ENCODE measurements around the gene CRYGD. TPM values are rescaled to one million over a fixed set of nuclear protein-coding genes. Genes with fewer than 3 reads are reported as not detected.
"Not testable (repeated sequence)": the region's sequence is repeated elsewhere in the genome, so short reads cannot be mapped to it uniquely, and the experiment has no call there.

The CRYGD gene
- polyA plus RNA-seq, 2 of the 4 experiments (the other 2 are of a cell fraction): not detected

DNA sequence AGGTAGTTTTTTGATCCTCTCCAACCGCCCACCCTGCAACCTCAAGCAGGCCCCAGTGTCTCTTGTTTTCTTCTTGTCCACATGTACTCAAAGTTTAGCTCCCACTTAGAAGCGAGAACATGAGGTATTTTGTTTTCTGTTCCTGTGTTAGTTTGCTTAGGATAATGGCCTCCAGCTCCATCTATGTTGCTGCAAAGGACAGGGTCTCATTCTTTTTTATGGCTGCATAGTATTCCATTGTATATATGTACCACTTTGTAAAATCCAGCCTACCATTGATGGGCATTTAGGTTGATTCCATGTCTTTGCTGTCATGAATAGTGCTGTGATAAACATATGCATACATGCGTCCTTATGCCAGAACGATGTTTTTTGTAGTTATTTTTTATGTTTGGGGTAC lies 2.8 kb upstream of the CRYGD start:
- Histone ChIP-seq H3K9me3 (no peaks in the 10 kb centered on the region), H3K4me1 (no peaks in the 10 kb centered on the region), H3K4me3 (no peak overlapping the region), H3K4me2 (no peak overlapping the region), H3K27ac (no peak overlapping the region)
- ChIA-PET POLR2A (no interaction called here), CTCF (interaction anchor here (1.1 kb wide), 1 partner anchor 127 kb away, joined by 3 read pairs; no protein-coding TSS in a partner anchor)
- DNase-seq (ENCODE audit: low read depth in 1 of 2, low spot score in 1 of 2) (no peak), FAIRE-seq (no peak), ATAC-seq (no peak)
- TF ChIP-seq HOXA7 (CRISPR knock-in tag; IDR thresholded peaks at IDR 0.05) (no peak), SREBF2 (IDR thresholded peaks at IDR 0.05) (no peak), CBX2 (IDR thresholded peaks at IDR 0.05; ENCODE audit: borderline replicate concordance, low read depth) (no peak), EP300 (IDR thresholded peaks at IDR 0.05) (no peak), ZSCAN20 (CRISPR knock-in tag; IDR thresholded peaks at IDR 0.05) (no peak)
- WGBS (ENCODE audit: missing lambda C conversion rate): 75% methylated on average over 4 of the region's 4 CpGs

DNA sequence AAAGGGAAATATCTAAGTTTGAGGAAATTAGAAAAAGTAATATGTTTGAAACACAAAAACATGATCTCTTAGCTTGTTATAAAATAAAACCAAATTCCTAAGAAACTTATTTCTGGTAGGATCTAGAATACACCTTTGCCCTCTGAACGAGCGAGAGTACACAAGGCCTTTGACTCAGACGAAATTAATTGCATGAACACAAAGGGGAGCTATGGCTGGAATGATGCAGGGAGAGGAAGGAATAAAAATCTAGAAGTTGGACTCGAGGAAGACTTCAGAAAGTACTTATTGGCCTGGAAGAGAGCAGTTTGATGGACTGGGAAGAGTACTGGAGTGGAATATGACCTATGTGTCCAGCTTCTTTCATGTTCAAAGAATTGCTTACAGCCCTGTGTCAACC lies 927 bp upstream of the CRYGD start:
- FAIRE-seq: no peak
- Histone ChIP-seq H3K27ac (no peak overlapping the region), H3K9me3 (no peaks in the 10 kb centered on the region), H3K4me1 (no peaks in the 10 kb centered on the region), H3K4me2 (no peak overlapping the region), H3K4me3 (no peak overlapping the region)
- ChIA-PET POLR2A (no interaction called here), CTCF (interaction anchor here (0.6 to 1.4 kb wide), 2 partner anchors 18 to 50 kb away, joined by 3 to 6 read pairs; no protein-coding TSS in a partner anchor)
- WGBS (ENCODE audit: missing lambda C conversion rate): 44% methylated on average over 4 of the region's 4 CpGs
- TF ChIP-seq RARB (CRISPR knock-in tag; IDR thresholded peaks at IDR 0.05) (no peak), GATA3 (IDR thresholded peaks at IDR 0.05; ENCODE audit: borderline replicate concordance) (no peak), PHF8 (IDR thresholded peaks at IDR 0.05; ENCODE audit: borderline replicate concordance, low read depth) (no peak), NPAS2 (CRISPR knock-in tag; IDR thresholded peaks at IDR 0.05; ENCODE audit: borderline replicate concordance) (no peak), ZSCAN20 (CRISPR knock-in tag; IDR thresholded peaks at IDR 0.05) (no peak), ATOH8 (CRISPR knock-in tag; IDR thresholded peaks at IDR 0.05; ENCODE audit: low read depth) (no peak), HOXB5 (CRISPR knock-in tag; IDR thresholded peaks at IDR 0.05) (no peak), POLR2A (IDR thresholded peaks at IDR 0.05; ENCODE audit: low read length) (no peak), JUNB (IDR thresholded peaks at IDR 0.05) (no peak), MAZ (IDR thresholded peaks at IDR 0.05; ENCODE audit: borderline replicate concordance, low read depth, low read length) (no peak)
- no peak for DNase-seq (ENCODE audit: low read depth in 1 of 2, low spot score in 1 of 2)
- ATAC-seq: no peak; a peak in 1 of 6 replicates

GRCh38 chr2:208122248-208122647 lies 2.1 kb downstream of the CRYGD start:
- Histone ChIP-seq H3K27ac (no peak overlapping the region), H3K4me3 (no peak overlapping the region), H3K4me2 (no peak overlapping the region), H3K9me3 (no peaks in the 10 kb centered on the region), H3K4me1 (no peaks in the 10 kb centered on the region)
- 55% methylated on average over 1 of the region's 1 CpG for WGBS (ENCODE audit: missing lambda C conversion rate)
- ChIA-PET POLR2A (no interaction called here), CTCF (no interaction called here)
- DNase-seq (ENCODE audit: low read depth in 1 of 2, low spot score in 1 of 2) (no peak), FAIRE-seq (no peak), ATAC-seq (no peak)
- TF ChIP-seq SMC3 (IDR thresholded peaks at IDR 0.05): no peak

DNA sequence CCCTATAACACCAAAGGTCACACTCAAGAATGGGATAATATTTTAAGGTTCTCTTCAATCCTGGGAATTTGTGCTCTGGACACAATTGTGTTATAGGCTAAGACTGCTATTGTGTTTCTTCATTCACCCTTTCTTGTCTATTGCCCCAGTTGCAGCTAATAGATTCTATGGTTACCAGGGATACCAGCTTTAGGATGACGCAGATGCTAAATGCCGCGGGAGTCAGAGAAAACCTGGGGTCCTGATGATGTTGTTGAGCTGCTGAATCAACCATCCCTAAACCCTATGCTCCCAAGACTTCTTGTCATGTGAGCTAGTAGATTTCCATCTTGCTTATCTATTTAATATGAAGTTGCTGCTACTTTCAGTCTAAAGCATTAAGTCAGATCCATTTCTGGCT lies 5.4 kb downstream of the CRYGD start:
- no peaks in the 10 kb centered on the region for H3K9me3 ChIP-seq

GRCh38 chr2:208117390-208117789 lies 6.9 kb downstream of the CRYGD start:
- H3K4me2 ChIP-seq; H3K4me3 ChIP-seq; H3K27ac ChIP-seq; POLR2A ChIA-PET; H3K4me1 ChIP-seq; CTCF ChIA-PET; FAIRE-seq; H3K9me3 ChIP-seq; ATAC-seq; DNase-seq (ENCODE audit: low read depth in 1 of 2, low spot score in 1 of 2): not testable (repeated sequence)
- 85% methylated on average over 11 of the region's 11 CpGs for WGBS (ENCODE audit: missing lambda C conversion rate)

More for the DNA sequence above, 5.4 kb downstream of the CRYGD start:
- ChIA-PET CTCF (interaction anchor here (0.7 kb wide), 1 partner anchor 1721 kb away, joined by 3 read pairs; no protein-coding TSS in a partner anchor), POLR2A (no interaction called here)
- WGBS (ENCODE audit: missing lambda C conversion rate): 77% methylated on average over 3 of the region's 3 CpGs
- no peaks in the 10 kb centered on the region for H3K4me1 ChIP-seq
- no peak overlapping the region for H3K4me2 ChIP-seq
- TF ChIP-seq KDM1A (IDR thresholded peaks at IDR 0.05; ENCODE audit: low read depth) (no peak), MAFK (IDR thresholded peaks at IDR 0.05; ENCODE audit: partially characterized antibody) (no peak), NR3C1 (IDR thresholded peaks at IDR 0.05) (no peak), RARB (CRISPR knock-in tag; IDR thresholded peaks at IDR 0.05) (no peak), MYC (IDR thresholded peaks at IDR 0.05; ENCODE audit: borderline replicate concordance, low read length) (no peak), EP300 (IDR thresholded peaks at IDR 0.05) (no peak), HEYL (CRISPR knock-in tag; IDR thresholded peaks at IDR 0.05) (no peak)
- ATAC-seq (no peak), DNase-seq (ENCODE audit: low read depth in 1 of 2, low spot score in 1 of 2) (no peak), FAIRE-seq (no peak)
- no peak overlapping the region for H3K27ac ChIP-seq
- H3K4me3 ChIP-seq: no peak overlapping the region

All from A549 (cell line).